GM12878 (cell line): Measurements from ENCODE around the gene RYR2. TPM values are rescaled to one million over a fixed set of nuclear protein-coding genes. Genes with fewer than 3 reads are reported as not detected.

Experiments used
- ATAC-seq: fragments of 200-7000 bp; cut with Tn5 transposase; 3 replicates; pipeline ENCODE4 v1.9.1; 2020; ENCODE audit warnings: mild to moderate bottlenecking, moderate library complexity
- BruUV-seq: library from RNA; stranded (reverse); fragments of 400-500 nt; replicated peaks from 2 replicates; lab custom pipeline; 2021; lab: Mats Ljungman, UMichigan
- CTCF ChIA-PET: fragments of 300-600 bp; sonication (Branson Sonifier 250); formaldehyde crosslinking; extraction: SDS; loops from one replicate; lab custom pipeline; 2021; ENCODE audit warnings: inconsistent platforms; lab: Yijun Ruan, JAX
- POLR2A ChIA-PET: fragments of 350-600 bp; formaldehyde crosslinking; extraction: SDS; loops from one replicate; lab custom pipeline; 2021; ENCODE audit warnings: inconsistent platforms; lab: Charles Lee
- RAD21 ChIA-PET: fragments of 300-600 bp; sonication (Branson Sonifier 250); formaldehyde crosslinking; loops from one replicate; lab custom pipeline; 2023; ENCODE audit warnings: antibody characterized with exemption; ENCODE audit not compliant: unreplicated experiment; lab: Charles Lee
- SMC1A ChIA-PET: fragments of 300-600 bp; sonication (Branson Sonifier 250); formaldehyde crosslinking; loops from one replicate; lab custom pipeline; 2023; ENCODE audit not compliant: unreplicated experiment, uncharacterized antibody; lab: Charles Lee
- DNase-seq: peaks from one replicate; pipeline ENCODE4 v3.0.0-alpha.2; 2011; ENCODE audit warnings: low read depth, low spot score
- FAIRE-seq: peaks from 3 replicates; lab custom pipeline; 2011; peaks lifted over from hg19 to GRCh38; lab: Jason Lieb, UNC
- H2AFZ ChIP-seq: 2 replicates; pipeline ENCODE4 v1.6.0; 2011; ENCODE audit warnings: low read depth, low read length, control low read depth; ENCODE audit not compliant: control insufficient read depth
- H3K27ac ChIP-seq: 2 replicates; pipeline ENCODE4 v1.5.1; 2011; ENCODE audit warnings: control low read depth; ENCODE audit not compliant: control insufficient read depth, insufficient read depth
- H3K27me3 ChIP-seq, 2 experiments: replicated peaks in 1 of 2; 2 replicates each; pipeline versions ENCODE4 v1.6.0 to v1.6.1; 2011; ENCODE audit warnings: low read length in 1 of 2; ENCODE audit not compliant: control insufficient read depth in 2 of 2, insufficient read depth in 2 of 2
- H3K36me3 ChIP-seq, 2 experiments: 2 replicates each; pipeline ENCODE4 v1.5.1; 2011; ENCODE audit warnings: low read length in 1 of 2; ENCODE audit not compliant: control insufficient read depth in 2 of 2, insufficient read depth in 2 of 2
- H3K4me1 ChIP-seq: 2 replicates; pipeline ENCODE4 v1.6.1; 2011; ENCODE audit warnings: mild to moderate bottlenecking, low read length, moderate library complexity, mixed read lengths; ENCODE audit not compliant: control insufficient read depth, insufficient read depth
- H3K4me2 ChIP-seq: 2 replicates; pipeline ENCODE4 v1.6.0; 2011; ENCODE audit warnings: control low read depth; ENCODE audit not compliant: control insufficient read depth, insufficient read depth
- H3K4me3 ChIP-seq: fragments of 200-600 bp; sonication (generic); 2 replicates; pipeline ENCODE4 v1.5.1; 2016
- H3K79me2 ChIP-seq: 2 replicates; pipeline ENCODE4 v1.6.0; 2011; ENCODE audit warnings: low read length; ENCODE audit not compliant: control insufficient read depth, insufficient read depth
- H3K9ac ChIP-seq: 2 replicates; pipeline ENCODE4 v1.8.0; 2011; ENCODE audit warnings: low read length, control low read depth, mixed read lengths; ENCODE audit not compliant: control insufficient read depth, insufficient read depth
- H3K9me3 ChIP-seq: replicated peaks from 3 replicates; pipeline ENCODE4 v1.5.1; 2011; ENCODE audit warnings: mild to moderate bottlenecking, low read length; ENCODE audit not compliant: control insufficient read depth, insufficient read depth
- H4K20me1 ChIP-seq: 2 replicates; pipeline ENCODE4 v1.6.0; 2011; ENCODE audit not compliant: control insufficient read depth, insufficient read depth
- ATF3 ChIP-seq: IDR thresholded peaks from 2 replicates; pipeline ENCODE4 v1.6.1; 2011; ENCODE audit warnings: low read depth, mild to moderate bottlenecking, low read length, moderate library complexity, borderline replicate concordance; ENCODE audit errors: extremely low read depth
- CHD2 ChIP-seq: IDR thresholded peaks from 2 replicates; pipeline ENCODE4 v1.6.1; 2011; ENCODE audit warnings: low read depth, low read length, improper control_type of control experiment, borderline replicate concordance
- CHD4 ChIP-seq: fragments of 200-600 bp; sonication (generic); IDR thresholded peaks from 2 replicates; pipeline ENCODE4 v1.6.1; 2016; ENCODE audit warnings: mild to moderate bottlenecking
- E2F4 ChIP-seq: IDR thresholded peaks from 2 replicates; pipeline ENCODE4 v1.6.1; 2012; ENCODE audit warnings: low read depth, low read length, improper control_type of control experiment
- NFIC ChIP-seq: IDR thresholded peaks from 2 replicates; pipeline ENCODE4 v1.6.1; 2012; ENCODE audit warnings: low read depth, mild to moderate bottlenecking, inconsistent platforms, low read length, moderate library complexity
- SMARCA5 ChIP-seq: fragments of 450-650 bp; IDR thresholded peaks from 2 replicates; pipeline ENCODE4 v1.6.1; 2017; ENCODE audit warnings: mild to moderate bottlenecking
- WGBS: methylation state at CpG from one replicate; pipeline ENCODE4 v1.1.6; 2016; ENCODE audit warnings: low lambda C conversion rate; ENCODE audit not compliant: insufficient replicate concordance, insufficient coverage; ENCODE audit errors: missing lambda C conversion rate; 5-methylcytosine and 5-hydroxymethylcytosine counted together
- in situ Hi-C: fragments of 300-500 bp; cut with MboI; formaldehyde crosslinking; loops from 9 replicates; pipeline ENCODE4 v1.14.3; 2018; ENCODE audit warnings: mixed read lengths
- intact Hi-C: fragments of 100-400 bp; cut with micrococcal nuclease; formaldehyde crosslinking; loops from one replicate; pipeline ENCODE4 v1.14.2; 2022; ENCODE audit not compliant: unreplicated experiment
- polyA plus RNA-seq, 11 experiments: library from polyadenylated mRNA; depleted of rRNA in 4 of 11; unstranded in 6 of 11; stranded (reverse) in 5 of 11; fragments of >200 nt; fragmentation: Nextera tagmentation in 4 of 11; fragmentation: Illumina TruSeq in 1 of 11; extraction: Ambion mirVana in 4 of 11; extraction: Trizol in 1 of 11; gene quantifications; 1 replicate in 1 of 11; 2 replicates in 10 of 11; pipeline versions ENCODE4 v1.2.1 to v1.2.3, GENCODE V29; 2011 to 2016; ENCODE audit warnings: inconsistent platforms in 2 of 11, missing spikeins in 2 of 11, low read depth in 1 of 11
- total RNA-seq, 4 experiments: library from RNA; depleted of rRNA in 3 of 4; stranded (reverse); fragments of >200 nt in 3 of 4; fragmentation: Illumina TruSeq in 1 of 4; extraction: Trizol in 1 of 4; gene quantifications; 2 replicates each; pipeline versions ENCODE4 v1.2.1 to v1.2.3, GENCODE V29; 2013 to 2021
- TF ChIP-seq, protein P1 (sequence below): fragments of 450-650 bp; formaldehyde crosslinking; IDR thresholded peaks from 2 replicates; pipeline ENCODE4 v1.4.0; 2022; ENCODE audit warnings: mild to moderate bottlenecking, moderate library complexity

The RYR2 gene
- total and polyA plus RNA-seq, 10 of the 15 experiments (the other 5 are each of a cell fraction or from before 2014, with no cell fraction given): 0.01 to 0.04 TPM; not detected in 8

- Histone ChIP-seq H3K79me2 (no peaks in the 10 kb centered on the region), H3K9me3 (no peaks in the 10 kb centered on the region), H3K9ac (no peak overlapping the region), H3K4me3 (no peak overlapping the region), H3K27ac (no peak overlapping the region), H3K4me2 (no peak overlapping the region), H2AFZ (no peak overlapping the region), H3K4me1 (no peaks in the 10 kb centered on the region), H3K27me3 (no peaks in the 10 kb centered on the region), H4K20me1 (no peaks in the 10 kb centered on the region), H3K36me3 (no peaks in the 10 kb centered on the region)
- RAD21 ChIA-PET: no interaction called here
- FAIRE-seq (no peak), DNase-seq (no peak), ATAC-seq (no peak)
- in situ Hi-C loops: no loop called here
- BruUV-seq: no TSS peak
- TF ChIP-seq CHD2 (no peak), NFIC (no peak), E2F4 (no peak)
- CTCF ChIA-PET: no interaction called here
- 19% methylated on average over 4 of the region's 4 CpGs for WGBS
- intact Hi-C loops: no loop called here
- SMC1A ChIA-PET: no interaction called here
- POLR2A ChIA-PET: no interaction called here
These were observed 629.3 kb downstream of the RYR2 start for GRCh38 chr1:237671262-237671661.

- ATAC-seq: no peak
- no peak for TF ChIP-seq SMARCA5
- TF ChIP-seq, protein P1, sequence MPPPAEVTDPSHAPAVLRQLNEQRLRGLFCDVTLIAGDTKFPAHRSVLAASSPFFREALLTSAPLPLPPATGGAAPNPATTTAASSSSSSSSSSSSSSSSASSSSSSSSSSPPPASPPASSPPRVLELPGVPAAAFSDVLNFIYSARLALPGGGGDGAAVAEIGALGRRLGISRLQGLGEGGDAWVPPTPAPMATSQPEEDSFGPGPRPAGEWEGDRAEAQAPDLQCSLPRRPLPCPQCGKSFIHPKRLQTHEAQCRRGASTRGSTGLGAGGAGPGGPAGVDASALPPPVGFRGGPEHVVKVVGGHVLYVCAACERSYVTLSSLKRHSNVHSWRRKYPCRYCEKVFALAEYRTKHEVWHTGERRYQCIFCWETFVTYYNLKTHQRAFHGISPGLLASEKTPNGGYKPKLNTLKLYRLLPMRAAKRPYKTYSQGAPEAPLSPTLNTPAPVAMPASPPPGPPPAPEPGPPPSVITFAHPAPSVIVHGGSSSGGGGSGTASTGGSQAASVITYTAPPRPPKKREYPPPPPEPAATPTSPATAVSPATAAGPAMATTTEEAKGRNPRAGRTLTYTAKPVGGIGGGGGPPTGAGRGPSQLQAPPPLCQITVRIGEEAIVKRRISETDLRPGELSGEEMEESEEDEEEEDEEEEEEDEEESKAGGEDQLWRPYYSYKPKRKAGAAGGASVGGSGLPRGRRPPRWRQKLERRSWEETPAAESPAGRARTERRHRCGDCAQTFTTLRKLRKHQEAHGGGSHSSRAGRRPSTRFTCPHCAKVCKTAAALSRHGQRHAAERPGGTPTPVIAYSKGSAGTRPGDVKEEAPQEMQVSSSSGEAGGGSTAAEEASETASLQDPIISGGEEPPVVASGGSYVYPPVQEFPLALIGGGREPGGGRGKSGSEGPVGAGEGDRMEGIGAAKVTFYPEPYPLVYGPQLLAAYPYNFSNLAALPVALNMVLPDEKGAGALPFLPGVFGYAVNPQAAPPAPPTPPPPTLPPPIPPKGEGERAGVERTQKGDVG (CRISPR knock-in tag): no peak
- no peak for TF ChIP-seq CHD4
- TF ChIP-seq ATF3: no peak
- 25% methylated on average over 6 of the region's 6 CpGs for WGBS
These were observed 630.0 kb downstream of the RYR2 start for GRCh38 chr1:237671935-237672334.

More at GRCh38 chr1:237671935-237672334, 630.0 kb downstream of the RYR2 start:
- Histone ChIP-seq H2AFZ (no peak overlapping the region), H3K4me3 (no peak overlapping the region), H3K27me3 (no peaks in the 10 kb centered on the region), H3K27ac (no peak overlapping the region), H3K9ac (no peak overlapping the region), H4K20me1 (no peaks in the 10 kb centered on the region), H3K4me2 (no peak overlapping the region), H3K36me3 (no peaks in the 10 kb centered on the region), H3K9me3 (no peaks in the 10 kb centered on the region), H3K4me1 (no peaks in the 10 kb centered on the region), H3K79me2 (no peaks in the 10 kb centered on the region)
- SMC1A ChIA-PET: no interaction called here
- CTCF ChIA-PET: no interaction called here
- in situ Hi-C loops: no loop called here
- intact Hi-C loops: no loop called here
- no TSS peak for BruUV-seq
- FAIRE-seq (no peak), DNase-seq (no peak)
- POLR2A ChIA-PET: no interaction called here
- RAD21 ChIA-PET: no interaction called here
